Keratinocyte (primary cell): Measurements from ENCODE around the gene STARD4. TPM values are rescaled to one million over a fixed set of nuclear protein-coding genes. Genes with fewer than 3 reads are reported as not detected.
A peak's percentile ranks its signal among the peaks of the same experiment; 100 is the strongest.

Experiments used
- DNase-seq: peaks from one replicate; pipeline ENCODE4 v3.0.0-alpha.2; 2011; ENCODE audit warnings: low read depth, missing footprints, low spot score
- FAIRE-seq: peaks from 2 replicates; lab custom pipeline; 2011; peaks lifted over from hg19 to GRCh38; lab: Jason Lieb, UNC
- H2AFZ ChIP-seq: 2 replicates; pipeline ENCODE4 v1.6.0; 2012; ENCODE audit warnings: low read length, control low read depth, inconsistent platforms; ENCODE audit not compliant: control insufficient read depth
- H3K27ac ChIP-seq: 2 replicates; pipeline ENCODE4 v1.5.1; 2011; ENCODE audit warnings: low read length; ENCODE audit not compliant: control insufficient read depth, insufficient read depth
- H3K27me3 ChIP-seq: 3 replicates; pipeline ENCODE4 v1.6.0; 2011; ENCODE audit warnings: low read length; ENCODE audit not compliant: control insufficient read depth, insufficient read depth; ENCODE audit errors: extremely low read depth
- H3K36me3 ChIP-seq, 2 experiments: 2 replicates in 1 of 2; 3 replicates in 1 of 2; pipeline ENCODE4 v1.5.1; 2011; ENCODE audit warnings: low read length in 2 of 2, mild to moderate bottlenecking in 1 of 2; ENCODE audit not compliant: control insufficient read depth in 2 of 2, insufficient read depth in 2 of 2; ENCODE audit errors: extremely low read depth in 1 of 2
- H3K4me1 ChIP-seq: 3 replicates; pipeline ENCODE4 v1.5.1; 2011; ENCODE audit warnings: low read length; ENCODE audit not compliant: control insufficient read depth, insufficient read depth; ENCODE audit errors: extremely low read depth
- H3K4me2 ChIP-seq: 3 replicates; pipeline ENCODE4 v1.6.0; 2011; ENCODE audit warnings: low read depth, low read length; ENCODE audit not compliant: control insufficient read depth, insufficient read depth; ENCODE audit errors: extremely low read depth
- H3K4me3 ChIP-seq, 3 experiments: fragments of 200-600 bp in 1 of 3; sonication (generic) in 1 of 3; 2 replicates in 2 of 3; 3 replicates in 1 of 3; pipeline ENCODE4 v1.5.1; 2011 to 2016; ENCODE audit warnings: low read length in 3 of 3, mild to moderate bottlenecking in 3 of 3, control low read depth in 2 of 3, inconsistent platforms in 1 of 3, low read depth in 1 of 3, mixed read lengths in 1 of 3, mixed run types in 1 of 3, moderate library complexity in 1 of 3; ENCODE audit not compliant: control insufficient read depth in 2 of 3, insufficient read depth in 2 of 3; ENCODE audit errors: extremely low read depth in 1 of 3
- H3K79me2 ChIP-seq: 2 replicates; pipeline ENCODE4 v1.6.0; 2012; ENCODE audit warnings: low read length; ENCODE audit not compliant: control insufficient read depth, insufficient read depth
- H3K9ac ChIP-seq: 3 replicates; pipeline ENCODE4 v1.6.0; 2011; ENCODE audit warnings: low read length; ENCODE audit not compliant: control insufficient read depth, insufficient read depth; ENCODE audit errors: extremely low read depth
- H3K9me1 ChIP-seq: 3 replicates; pipeline ENCODE4 v1.6.0; 2011; ENCODE audit warnings: low read length; ENCODE audit not compliant: control insufficient read depth, insufficient read depth; ENCODE audit errors: extremely low read depth
- H3K9me3 ChIP-seq: 2 replicates; pipeline ENCODE4 v1.5.1; 2012; ENCODE audit warnings: low read depth, low read length; ENCODE audit not compliant: control insufficient read depth
- H4K20me1 ChIP-seq: 3 replicates; pipeline ENCODE4 v1.6.0; 2011; ENCODE audit warnings: low read length; ENCODE audit not compliant: control insufficient read depth, insufficient read depth; ENCODE audit errors: extremely low read depth
- CTCF ChIP-seq, 3 experiments: IDR thresholded peaks in 1 of 3; conservative IDR thresholded peaks in 1 of 3; optimal IDR thresholded peaks in 1 of 3; 2 replicates in 2 of 3; 3 replicates in 1 of 3; pipeline versions ENCODE3 to v1.5.1; 2011; ENCODE audit warnings: low read length in 3 of 3, mild to moderate bottlenecking in 3 of 3, moderate library complexity in 2 of 3, control low read depth in 1 of 3, inconsistent platforms in 1 of 3; ENCODE audit not compliant: insufficient read depth in 2 of 3; ENCODE audit errors: extremely low read depth in 1 of 3
- EZH2 ChIP-seq: IDR thresholded peaks from one replicate; pipeline ENCODE4 v1.6.1; 2012; ENCODE audit warnings: inconsistent platforms, mild to moderate bottlenecking, low read length, moderate library complexity
- dilution Hi-C: fragments of 300-500 bp; cut with MboI; formaldehyde crosslinking; loops from one replicate; pipeline ENCODE4 v1.7.0; 2020; ENCODE audit warnings: low sequenced_read_pairs; ENCODE audit not compliant: extremely low pct_ligation_motif_present
- polyA plus RNA-seq, 5 experiments: library from polyadenylated mRNA; depleted of rRNA in 3 of 5; stranded (reverse) in 3 of 5; stranded (forward) in 1 of 5; unstranded in 1 of 5; fragments of >200 nt; gene quantifications; 1 replicate in 1 of 5; 2 replicates in 3 of 5; 3 replicates in 1 of 5; pipeline versions ENCODE4 v1.2.1 to v1.2.3, GENCODE V29; 2011 to 2012; ENCODE audit warnings: missing spikeins in 2 of 5, low read depth in 1 of 5, low replicate concordance in 1 of 5

STARD4 gene
- polyA plus RNA-seq, 1 donor (not counting 4 experiments of a cell fraction or from before 2014, with no cell fraction given): 86.4 TPM

DNA sequence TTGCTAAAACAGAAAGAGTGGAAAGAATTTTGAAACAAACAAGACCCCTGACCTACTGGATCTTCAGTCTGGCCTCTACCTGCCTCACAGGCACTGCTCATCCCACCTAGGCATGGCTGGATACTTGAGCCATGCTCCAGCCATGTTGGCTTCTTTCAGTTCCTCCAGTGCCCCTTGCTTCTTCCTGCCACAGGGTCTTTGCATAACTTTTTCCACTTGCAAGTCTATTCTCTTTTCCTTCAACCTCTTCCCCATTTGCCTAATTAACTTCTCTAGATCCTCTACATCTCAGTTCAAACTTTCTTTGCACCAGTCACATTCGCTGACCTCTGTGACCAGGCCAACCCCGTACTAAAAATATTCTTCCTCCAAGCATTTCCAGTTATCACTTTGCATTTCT lies 50.4 kb downstream of the STARD4 start:
- H4K20me1 ChIP-seq: no peaks in the 10 kb centered on the region
- no peak for FAIRE-seq

DNA sequence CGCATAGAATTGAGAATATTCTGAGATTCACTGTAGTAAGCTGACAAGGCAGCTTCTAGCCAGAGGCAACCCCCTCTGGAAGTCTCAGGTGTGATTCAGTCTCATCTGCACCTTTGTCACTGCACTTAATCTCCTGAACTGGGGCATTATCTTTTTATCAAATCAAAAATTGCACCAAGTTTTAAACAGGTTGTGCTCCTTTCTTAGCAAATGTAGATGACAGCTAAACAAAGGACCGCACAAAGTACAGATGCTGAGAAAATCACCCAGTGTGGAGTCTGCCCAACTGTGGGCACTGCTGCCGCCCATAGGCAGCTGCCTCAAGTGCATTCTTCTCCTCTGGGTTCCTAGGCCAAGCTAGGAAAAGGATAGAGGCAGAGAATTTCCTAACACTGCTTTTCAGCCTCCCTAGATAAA lies 51.1 kb downstream of the STARD4 start:
- H3K4me1 ChIP-seq: peaks cover 3% of the 10 kb centered on the region
- H3K9me3 ChIP-seq: no peaks in the 10 kb centered on the region
- TF ChIP-seq EZH2 (no peak), CTCF (optimal IDR thresholded peaks at IDR 0.05 in 1 of 3, IDR thresholded peaks at IDR 0.05 in 1 of 3, conservative IDR thresholded peaks at IDR 0.05 in 1 of 3; ENCODE audit: extremely low read depth in 1 of 3, insufficient read depth in 2 of 3, low read length in 3 of 3) (peak; percentile 69 to 90 (median 86))
- no peak overlapping the region for H3K27ac ChIP-seq
- no peaks in the 10 kb centered on the region for H3K27me3 ChIP-seq
- no peak overlapping the region for H3K9ac ChIP-seq
- H3K4me2 ChIP-seq: no peak overlapping the region
- H3K79me2 ChIP-seq: no peaks in the 10 kb centered on the region
- H3K36me3 ChIP-seq: no peaks in the 10 kb centered on the region
- FAIRE-seq (peak; percentile 76), DNase-seq (no peak)
- no peak overlapping the region for H2AFZ ChIP-seq
- H3K4me3 ChIP-seq: no peak overlapping the region
- dilution Hi-C loops: no loop called here
- no peaks in the 10 kb centered on the region for H4K20me1 ChIP-seq
- no peaks in the 10 kb centered on the region for H3K9me1 ChIP-seq

More for the DNA sequence above, 50.4 kb downstream of the STARD4 start:
- H3K79me2 ChIP-seq: no peaks in the 10 kb centered on the region
- dilution Hi-C loops: no loop called here
- H3K4me3 ChIP-seq: no peak overlapping the region
- no peaks in the 10 kb centered on the region for H3K27me3 ChIP-seq
- TF ChIP-seq CTCF (optimal IDR thresholded peaks at IDR 0.05 in 1 of 3, IDR thresholded peaks at IDR 0.05 in 1 of 3, conservative IDR thresholded peaks at IDR 0.05 in 1 of 3; ENCODE audit: extremely low read depth in 1 of 3, insufficient read depth in 2 of 3, low read length in 3 of 3): no peak
- no peak for TF ChIP-seq EZH2
- DNase-seq: no peak
- H3K27ac ChIP-seq: no peak overlapping the region
- H3K9ac ChIP-seq: no peak overlapping the region
- no peak overlapping the region for H3K4me2 ChIP-seq
- H3K36me3 ChIP-seq: no peaks in the 10 kb centered on the region
- H3K4me1 ChIP-seq: peaks cover 3% of the 10 kb centered on the region
- no peaks in the 10 kb centered on the region for H3K9me1 ChIP-seq
- no peaks in the 10 kb centered on the region for H3K9me3 ChIP-seq
- H2AFZ ChIP-seq: no peak overlapping the region
